GM12873 (cell line): ENCODE measurements around the gene ZNF814.

Source experiments
- TF ChIP-seq, protein P1 (sequence below): IDR thresholded peaks from 2 replicates; pipeline ENCODE4 v1.5.1; 2012; ENCODE audit warnings: low read depth, mild to moderate bottlenecking, moderate library complexity, low read length, control low read depth; ENCODE audit not compliant: insufficient read depth; ENCODE audit errors: missing control alignments

The ZNF814 gene

DNA sequence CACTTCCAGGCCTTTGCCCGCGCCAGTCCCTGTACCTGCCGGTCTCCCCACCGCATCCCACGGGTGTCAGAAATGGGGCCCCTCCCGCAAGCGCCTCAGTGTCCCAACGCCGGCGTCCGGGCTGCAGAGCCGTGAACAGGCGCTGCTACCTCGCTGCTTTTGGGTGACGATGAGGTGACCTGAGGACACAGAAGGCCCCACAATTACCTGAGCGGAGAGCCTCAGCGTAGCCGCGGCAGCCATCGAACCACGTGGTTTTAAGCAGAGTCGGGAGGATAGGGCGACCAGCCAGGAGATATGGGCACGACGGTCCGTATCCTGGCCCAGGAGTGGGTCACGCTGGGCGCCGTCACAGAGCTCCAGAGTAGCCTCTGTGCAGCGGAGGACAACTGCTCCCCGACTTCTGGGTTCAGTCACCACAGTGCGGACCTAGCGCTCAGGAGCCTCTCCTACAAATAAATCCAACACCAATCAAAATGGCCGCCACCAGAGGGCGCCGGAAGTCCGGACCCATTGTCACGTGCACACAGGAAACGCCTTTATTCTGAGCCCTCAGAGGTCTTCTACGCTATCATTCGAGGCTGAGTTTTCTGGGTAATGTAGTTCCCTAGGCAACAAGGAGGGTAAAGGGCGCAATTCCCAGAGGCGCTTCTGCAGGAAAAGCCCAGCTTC lies at the start of gene ZNF814:
ZNF814 (minus strand) TSS at position 478 of the 672 bp plus-strand sequence; CDS start at position 243, 235 bp downstream.
- TF ChIP-seq, protein P1, sequence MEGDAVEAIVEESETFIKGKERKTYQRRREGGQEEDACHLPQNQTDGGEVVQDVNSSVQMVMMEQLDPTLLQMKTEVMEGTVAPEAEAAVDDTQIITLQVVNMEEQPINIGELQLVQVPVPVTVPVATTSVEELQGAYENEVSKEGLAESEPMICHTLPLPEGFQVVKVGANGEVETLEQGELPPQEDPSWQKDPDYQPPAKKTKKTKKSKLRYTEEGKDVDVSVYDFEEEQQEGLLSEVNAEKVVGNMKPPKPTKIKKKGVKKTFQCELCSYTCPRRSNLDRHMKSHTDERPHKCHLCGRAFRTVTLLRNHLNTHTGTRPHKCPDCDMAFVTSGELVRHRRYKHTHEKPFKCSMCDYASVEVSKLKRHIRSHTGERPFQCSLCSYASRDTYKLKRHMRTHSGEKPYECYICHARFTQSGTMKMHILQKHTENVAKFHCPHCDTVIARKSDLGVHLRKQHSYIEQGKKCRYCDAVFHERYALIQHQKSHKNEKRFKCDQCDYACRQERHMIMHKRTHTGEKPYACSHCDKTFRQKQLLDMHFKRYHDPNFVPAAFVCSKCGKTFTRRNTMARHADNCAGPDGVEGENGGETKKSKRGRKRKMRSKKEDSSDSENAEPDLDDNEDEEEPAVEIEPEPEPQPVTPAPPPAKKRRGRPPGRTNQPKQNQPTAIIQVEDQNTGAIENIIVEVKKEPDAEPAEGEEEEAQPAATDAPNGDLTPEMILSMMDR = peak; percentile 18

DNA sequence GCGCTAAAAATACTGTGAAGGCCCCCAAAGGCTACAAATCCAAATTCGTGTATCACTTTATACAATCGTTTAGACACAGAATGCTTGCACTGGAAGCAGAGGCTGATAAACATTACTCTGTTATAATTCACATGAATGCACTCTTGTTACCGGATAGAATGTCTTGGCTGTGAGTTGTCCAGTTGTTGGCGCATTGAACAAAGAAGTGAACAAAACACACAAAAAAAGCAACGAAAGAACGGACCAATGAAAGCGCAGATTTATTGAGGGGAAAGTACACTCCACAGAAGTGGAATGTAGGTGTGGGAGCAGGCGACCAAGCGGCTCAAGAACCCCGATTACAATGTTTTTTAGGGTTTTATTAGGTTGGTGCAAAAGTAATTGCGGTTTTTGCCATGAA lies 46.9 kb upstream of the ZNF814 start:
- TF ChIP-seq, protein P1 = no peak

DNA sequence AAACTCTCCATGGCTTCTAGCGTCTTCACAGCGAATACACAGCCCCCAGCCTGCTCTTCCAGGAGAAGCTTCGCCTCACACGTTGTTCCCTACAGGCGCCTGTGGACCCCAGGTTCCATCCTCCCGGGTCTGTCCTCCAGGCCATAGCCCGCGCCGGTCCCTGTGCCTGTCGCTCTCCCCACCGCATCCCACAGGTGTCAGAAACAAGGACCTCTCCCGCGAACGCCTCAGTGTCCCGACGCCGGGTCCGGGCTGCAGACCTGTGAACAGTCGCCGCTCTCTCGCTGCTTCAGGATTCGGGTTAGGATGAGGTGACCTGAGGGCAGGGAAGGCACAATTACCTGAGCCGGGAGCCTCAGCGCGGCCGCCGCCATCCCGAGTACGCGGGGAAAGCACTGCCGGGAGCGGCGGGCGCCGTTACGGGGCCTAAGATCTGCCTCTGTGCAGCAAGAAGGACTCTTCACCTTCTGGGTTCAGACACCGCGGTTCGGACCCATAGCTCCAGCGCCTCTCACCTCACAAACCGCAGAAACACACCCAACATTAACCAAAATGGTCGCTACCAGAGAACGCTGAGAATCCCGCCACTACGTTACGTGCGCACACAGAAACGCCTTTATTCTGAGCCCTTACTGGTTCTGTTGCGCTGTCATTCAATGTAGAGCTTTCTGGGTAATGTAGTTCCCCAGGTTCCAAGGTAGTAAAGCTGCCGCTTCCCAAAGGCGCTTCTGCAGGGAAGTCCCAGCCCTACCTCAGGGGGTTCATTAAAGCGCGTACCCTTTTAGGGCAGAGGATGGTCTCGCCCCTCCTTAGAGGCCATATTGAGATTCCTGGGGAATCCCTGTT lies 46.2 kb upstream of the ZNF814 start, which contains the start of gene ZNF418:
ZNF418 (minus strand) TSS at position 583 of the 846 bp plus-strand sequence. CDS start 1,580 bp downstream, outside the sequence.
- TF ChIP-seq, protein P1 = no peak

DNA sequence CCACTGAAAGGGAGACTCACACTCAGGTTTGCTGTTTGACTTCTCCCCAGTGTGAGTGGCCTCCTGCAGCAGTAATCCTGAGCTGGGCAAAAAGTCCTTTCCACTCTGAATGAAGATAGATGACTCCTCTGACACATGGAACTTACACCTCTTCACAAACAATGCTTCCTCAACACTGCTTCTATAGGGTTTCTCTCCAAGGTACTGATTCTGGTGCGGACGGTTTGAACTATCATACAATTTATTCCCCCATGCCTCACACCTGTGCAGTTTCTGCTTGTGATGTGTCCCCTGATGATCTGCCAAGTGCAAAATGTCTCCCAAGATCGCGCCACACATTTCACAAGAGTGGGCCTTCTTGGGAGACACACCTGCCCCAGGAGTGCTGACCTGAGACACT lies 38.8 kb upstream of the ZNF814 start:
- TF ChIP-seq, protein P1 = no peak

DNA sequence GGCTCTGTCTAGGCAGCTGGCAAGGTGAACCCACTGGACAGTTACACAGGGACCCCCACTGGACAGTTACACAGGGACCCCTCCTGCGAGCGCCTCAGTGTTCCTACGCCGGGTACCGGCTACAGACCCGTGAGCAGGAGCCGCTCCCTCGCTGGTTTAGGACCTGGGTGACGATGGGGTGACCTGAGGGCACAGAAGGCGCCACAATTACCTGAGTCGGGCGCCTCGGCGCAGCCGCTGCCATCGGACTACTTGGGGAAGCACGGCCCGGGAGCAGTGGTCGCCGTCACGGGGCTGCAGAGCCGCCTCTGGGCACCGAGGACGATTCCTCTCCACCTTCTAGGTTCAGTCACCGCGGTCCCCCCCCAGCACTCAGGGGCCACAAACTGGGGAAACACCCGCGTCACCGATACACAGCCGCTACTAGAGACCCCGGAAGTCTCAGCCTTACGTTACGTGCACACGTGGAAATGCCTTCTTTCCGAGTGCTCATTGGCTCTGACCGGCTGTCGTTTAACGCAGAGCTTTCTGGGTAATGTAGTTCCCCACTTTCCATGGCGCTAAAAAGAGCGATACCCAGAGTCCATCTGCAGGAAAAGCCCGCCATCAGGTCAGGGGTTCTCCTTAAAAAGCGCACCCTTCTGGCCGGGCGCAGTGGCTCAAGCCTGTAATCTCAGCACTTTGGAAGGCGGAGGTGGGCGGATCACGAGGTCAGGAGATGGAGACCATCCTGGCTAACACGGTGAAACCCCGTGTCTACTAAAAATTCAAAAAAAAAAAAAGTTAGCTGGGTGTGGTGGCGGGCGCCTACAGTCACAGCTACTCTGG lies 27.5 kb upstream of the ZNF814 start, which contains the start of gene ZNF417:
ZNF417 (minus strand) TSS at position 425 of the 828 bp plus-strand sequence; CDS start at position 244, 181 bp downstream.
- TF ChIP-seq, protein P1 = peak; percentile 45

DNA sequence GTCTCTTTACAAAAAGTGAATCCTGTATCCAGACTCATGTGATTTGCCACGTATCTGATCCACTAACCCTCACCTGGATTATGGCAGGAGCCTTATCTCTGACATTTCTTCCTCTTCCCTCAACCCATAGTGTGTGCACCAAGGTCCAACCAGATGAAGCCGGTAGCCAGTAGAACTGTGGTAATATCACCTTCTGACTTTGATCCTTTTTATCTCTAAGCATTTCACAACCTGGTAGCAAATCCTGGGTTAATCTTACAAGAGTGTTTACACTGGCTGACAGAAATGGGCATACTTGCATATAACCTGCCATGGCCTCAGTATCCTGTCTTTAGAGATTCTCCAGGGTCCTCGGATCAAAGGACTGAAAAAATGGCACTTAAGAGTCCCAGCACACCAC lies 25.7 kb upstream of the ZNF814 start:
- TF ChIP-seq, protein P1 = no peak
